GM21528 (cell line): ENCODE results near the gene SBK2.
"Not testable (repeated sequence)": the region's sequence is repeated elsewhere in the genome, so short reads cannot be mapped to it uniquely, and the experiment has no call there.

Source experiments
- ATAC-seq: cut with Tn5 transposase; IDR thresholded peaks from one replicate; pipeline ENCODE4 v1.9.1; 2021; ENCODE audit warnings: mild to moderate bottlenecking, moderate library complexity; ENCODE audit not compliant: unreplicated experiment, low FRiP score

SBK2 gene

DNA sequence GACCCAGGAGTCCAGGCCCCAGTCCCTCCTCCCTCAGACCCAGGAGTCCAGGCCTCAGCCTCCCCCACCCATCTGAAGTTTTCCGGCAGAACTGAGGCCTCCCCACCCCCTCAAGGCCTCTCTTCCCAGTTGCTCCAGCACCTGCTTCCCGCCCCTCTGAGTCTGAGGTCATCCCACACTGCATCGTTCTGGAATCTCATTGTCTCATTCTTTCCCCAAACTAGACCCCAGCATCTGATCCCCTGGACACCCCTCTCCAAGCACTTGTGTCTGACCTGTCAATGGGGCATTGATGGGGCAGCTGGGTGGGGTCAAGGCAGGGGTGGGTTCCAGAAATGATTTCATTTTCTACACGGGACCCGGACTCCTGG, 793 bp upstream of the SBK2 start:
- no peak for ATAC-seq

- ATAC-seq, result no peak
These were observed 567 bp downstream of the SBK2 start for GRCh38 chr19:55536366-55536765.

DNA sequence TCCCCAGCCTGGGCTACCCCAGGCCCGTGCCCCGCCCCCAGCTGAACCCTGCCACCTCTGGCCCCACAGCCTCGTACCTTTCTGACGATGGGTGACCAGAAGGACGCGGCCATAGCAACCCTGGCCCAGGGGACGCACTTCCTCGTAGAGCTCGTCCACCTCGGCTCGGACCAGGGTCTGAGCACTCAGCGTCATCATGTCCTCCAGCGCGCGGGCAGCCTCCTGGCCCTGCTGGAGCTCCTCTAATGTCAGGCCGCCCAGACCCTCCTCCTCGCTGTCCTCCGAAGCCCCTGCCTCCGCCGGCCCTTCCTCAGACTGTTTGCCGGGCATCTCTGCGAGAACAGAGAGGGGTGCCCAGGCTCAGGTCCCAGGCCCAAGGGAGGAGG, 975 bp downstream of the SBK2 start:
- no peak for ATAC-seq

DNA sequence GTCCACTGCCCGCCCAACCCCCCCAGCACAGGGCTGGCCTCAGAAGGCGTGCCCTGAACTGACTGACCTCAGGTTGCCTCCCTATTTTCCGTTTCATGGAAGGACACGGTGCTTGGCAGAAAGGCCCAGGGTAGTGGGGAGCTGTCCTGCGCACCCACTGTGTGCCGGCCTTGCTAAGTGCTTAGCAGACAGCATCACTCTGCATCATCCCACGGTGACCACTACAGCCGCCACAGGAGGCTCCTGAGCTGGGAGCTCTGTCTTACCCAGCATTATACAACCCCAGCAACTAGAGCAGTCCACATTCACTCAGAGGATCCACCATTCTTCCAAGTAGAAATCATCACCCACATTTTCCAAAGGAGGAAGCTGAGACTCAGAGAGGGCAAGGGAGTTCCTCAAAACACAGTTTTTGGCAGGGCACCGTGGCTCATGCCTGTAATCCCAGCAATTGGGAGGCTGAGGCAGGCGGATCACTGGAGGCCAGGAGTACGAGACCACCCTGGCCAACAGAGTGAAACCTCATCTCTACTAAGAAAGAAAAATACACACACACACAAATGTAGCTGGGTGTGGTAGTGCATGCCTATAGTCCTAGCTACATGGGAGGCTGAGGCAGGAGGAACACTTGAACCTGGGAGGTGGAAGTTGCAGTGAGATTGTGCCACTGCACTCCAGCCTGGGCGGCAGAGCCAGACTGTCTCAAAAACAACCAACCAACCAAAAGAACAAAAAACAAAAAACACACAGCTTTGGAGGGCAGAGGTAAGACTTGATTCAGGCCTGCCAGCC, 1.6 kb downstream of the SBK2 start:
- no peak for ATAC-seq

DNA sequence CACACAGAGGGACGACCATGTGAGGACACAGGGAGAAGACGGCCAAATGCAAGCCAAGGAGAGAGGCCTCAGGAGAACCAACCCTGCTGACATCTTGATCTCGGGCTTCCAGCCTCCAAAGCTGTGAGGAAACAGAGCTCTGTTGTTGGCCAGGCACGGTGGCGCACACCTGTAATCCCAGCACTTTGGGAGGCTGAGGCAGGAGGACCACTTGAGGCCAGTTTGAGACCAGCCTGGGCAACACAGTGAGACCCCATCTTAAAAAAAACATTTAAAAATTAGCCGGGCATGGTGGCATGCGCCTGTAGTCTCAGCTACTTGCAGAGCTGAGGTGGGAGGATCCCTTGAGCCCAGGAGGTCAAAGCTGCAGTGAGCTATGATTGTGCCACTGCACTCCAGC, 2.7 kb downstream of the SBK2 start:
- ATAC-seq, result not testable (repeated sequence)

DNA sequence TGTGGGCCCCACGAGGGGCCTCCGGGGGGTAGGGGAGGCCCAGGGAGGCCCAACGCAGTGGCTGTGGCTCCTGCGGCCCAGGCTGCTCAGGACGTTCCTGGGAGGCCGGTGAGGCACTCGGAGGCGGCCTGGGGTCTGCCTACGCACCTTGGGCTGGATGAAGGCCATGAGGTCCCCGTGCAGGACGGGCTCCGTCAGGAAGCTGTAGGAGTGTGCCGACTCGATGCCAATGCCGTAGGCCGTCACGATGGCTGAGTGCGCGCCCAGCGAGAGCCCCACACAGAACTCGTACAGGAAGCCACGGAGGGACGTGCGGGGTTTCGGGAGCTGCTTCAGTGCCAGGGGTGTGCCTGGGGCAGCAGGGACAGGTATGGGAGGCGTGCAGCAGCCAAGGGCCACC, 5.9 kb downstream of the SBK2 start:
- no peak for ATAC-seq

- ATAC-seq, result no peak
These were observed 7.2 kb downstream of the SBK2 start for GRCh38 chr19:55529636-55530234.

- no peak for ATAC-seq
These were observed 8.7 kb downstream of the SBK2 start for GRCh38 chr19:55528030-55528803.

DNA sequence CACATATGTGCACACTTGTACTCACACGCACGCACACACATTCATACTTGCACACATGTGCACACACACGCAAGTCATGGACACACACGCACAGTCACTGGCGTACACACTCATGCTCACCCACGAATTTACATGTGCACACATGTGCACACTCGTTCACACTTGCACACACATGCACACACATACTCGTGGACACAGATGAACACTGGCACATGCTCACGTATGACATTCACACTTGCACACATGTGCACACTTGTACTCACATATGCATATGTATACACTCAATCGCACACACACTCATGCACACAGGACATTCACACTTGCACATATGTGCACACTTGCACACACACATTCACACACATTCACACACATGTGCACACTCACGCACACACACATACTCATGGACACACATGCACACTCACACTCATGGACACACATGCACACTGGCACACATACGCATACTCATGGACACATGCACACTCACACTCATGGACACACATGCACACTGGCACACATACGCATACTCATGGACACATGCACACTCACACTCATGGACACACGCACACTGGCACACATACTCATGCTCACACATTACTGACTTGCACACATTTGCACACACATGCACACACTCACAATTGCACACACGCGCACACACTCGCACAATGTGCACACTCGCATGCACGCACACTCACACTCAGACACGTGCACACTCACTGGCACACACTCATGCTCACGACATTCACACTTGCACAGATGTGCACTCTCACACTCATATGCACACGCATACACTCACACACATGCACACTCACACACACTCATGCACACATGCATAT, 9.5 kb downstream of the SBK2 start:
- no peak for ATAC-seq

DNA sequence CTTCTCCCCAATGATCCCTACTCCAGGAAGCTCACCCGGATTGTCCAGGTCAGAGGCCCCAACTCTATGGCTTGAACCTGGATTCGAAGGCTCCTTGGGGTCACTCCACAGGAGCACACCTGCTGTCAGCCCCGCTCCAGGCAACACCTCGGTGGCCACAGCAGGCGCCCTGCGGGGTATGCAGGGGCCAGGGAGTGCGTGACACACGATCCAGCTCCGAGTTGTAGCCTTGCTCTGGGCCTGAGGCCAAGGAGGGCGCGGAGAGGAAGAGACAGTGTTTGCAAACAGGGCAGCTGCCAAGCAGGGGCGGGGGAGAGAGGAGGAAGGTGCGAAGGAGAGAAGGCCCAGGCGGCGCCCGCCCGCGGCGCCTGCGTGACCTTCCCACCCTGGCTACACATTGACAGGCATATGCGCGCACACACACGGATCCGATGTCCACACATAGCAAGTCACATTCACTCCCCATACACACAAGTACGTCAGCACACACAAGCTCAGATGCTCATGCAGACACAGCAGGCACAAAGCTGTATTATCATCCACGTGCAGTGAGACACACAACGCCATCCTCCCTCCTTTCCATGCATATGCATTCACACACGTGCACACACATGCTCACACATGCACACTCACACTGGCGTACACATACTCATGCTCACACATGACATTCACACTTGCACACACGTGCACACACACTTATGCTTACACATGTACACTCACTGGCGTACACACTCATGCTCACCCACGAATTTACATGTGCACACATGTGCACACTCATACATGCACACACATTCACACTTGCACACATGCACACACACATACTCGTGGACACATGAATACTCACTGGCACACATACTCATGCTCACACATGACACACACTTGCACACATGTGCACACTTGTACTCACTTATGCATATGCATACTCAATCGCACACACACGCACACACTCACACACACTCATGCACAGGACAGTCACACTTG, 10.4 kb downstream of the SBK2 start:
- ATAC-seq, result no peak

- ATAC-seq, result no peak
These were observed 11.4 kb downstream of the SBK2 start for GRCh38 chr19:55525289-55526101.

DNA sequence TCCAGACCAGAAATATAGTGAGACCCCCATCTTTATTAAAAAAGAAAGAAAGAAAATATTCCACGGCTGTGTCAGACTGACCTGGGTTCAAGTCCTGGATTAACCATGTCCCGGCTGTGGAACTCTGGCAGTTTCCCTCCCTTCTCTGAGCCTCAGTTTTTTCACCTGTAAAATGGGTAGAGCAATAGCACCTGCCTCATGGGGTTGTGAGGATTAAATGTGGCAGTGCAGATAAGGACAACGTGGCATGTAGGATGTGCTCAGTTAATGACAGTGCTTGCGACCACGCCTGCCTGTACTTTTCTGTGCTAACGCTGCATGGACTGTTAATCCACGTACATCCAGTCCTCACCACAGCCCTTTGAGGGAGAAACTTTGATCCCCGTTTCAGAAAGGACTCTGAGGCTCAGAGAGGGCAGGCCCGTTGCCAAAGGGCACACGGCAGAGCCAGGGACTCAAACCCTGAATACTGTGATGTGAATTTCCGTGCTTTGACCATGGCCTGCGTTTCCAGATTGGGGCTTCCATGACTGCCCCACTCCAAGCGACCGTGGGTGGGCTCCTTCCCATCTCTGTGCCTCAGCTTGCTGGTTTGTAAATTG, 16.1 kb downstream of the SBK2 start:
- ATAC-seq, result no peak

DNA sequence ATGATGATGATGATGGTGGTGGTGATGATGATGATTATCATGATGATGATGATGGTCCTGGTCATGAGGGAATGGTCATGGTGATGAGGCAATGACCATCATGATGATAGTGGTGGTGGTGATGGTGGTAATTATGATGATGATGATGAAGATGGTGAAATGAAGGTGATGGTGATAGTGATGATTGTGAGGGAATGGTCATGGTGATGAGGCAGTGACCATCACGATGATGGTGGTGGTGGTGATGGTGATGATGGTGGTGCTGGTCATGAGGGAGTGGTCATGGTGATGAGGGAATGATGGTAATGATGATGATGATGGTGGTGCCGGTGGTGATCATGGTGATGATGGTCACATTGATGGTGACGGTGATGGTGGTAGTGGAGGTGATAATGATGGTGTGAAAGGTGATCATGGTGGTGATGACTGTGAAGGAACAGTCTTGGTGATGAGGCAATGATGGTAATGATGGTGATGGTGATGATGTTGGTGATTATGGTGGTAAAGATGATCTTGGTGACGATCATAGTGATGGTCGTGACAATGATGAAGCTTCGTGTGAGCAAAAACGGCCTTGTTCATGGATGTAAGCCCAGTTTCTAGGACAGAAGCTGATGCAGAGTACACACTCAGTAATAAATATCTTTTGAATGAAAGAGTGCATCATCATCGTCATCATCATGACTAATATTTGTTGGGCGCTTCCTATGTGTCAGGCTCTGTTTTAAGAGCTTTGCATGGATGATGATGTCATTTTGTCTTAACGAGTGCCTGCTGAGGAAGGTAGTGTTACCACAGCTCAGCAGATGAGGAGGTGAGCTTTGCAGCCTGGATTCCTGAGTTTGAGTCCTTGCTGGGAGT, 17.3 kb downstream of the SBK2 start:
- no peak for ATAC-seq

DNA sequence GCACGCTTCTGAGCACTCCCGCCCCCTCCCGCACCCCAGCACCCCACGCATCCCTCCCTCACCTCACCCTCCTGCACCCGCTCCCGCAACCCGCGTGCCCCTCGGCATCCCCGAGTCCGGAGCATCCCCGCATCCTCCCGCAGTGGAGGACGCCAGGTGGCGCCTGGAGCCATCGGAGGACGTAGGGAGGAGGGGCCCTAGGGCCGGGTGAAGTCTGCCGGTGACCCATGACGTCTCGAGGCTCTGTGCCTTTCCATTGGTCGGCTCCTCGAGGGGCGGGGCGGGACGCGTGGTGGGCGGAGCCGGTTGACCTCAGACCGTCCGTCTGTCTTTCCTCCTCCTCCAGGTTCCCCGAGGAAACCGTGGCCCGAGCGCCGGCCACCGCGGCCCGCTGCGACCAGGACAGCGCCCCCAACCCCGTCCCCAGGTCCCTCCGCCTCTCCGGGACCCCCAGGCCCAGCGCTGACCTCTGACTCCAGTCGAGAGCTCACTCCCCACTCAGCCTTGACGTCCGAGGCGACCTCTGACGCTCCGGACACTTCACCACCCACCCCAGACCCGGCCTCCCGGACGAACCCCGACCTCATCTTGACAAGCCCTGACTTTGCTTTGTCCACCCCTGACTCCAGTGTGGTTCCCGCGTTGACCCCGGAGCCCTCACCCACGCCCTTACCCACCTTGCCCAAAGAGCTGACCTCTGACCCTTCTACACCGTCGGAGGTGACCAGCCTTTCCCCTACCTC, 19.9 kb downstream of the SBK2 start:
- peak; percentile 95 for ATAC-seq

- ATAC-seq, result no peak
These were observed 28.8 kb downstream of the SBK2 start for GRCh38 chr19:55508120-55508519.

DNA sequence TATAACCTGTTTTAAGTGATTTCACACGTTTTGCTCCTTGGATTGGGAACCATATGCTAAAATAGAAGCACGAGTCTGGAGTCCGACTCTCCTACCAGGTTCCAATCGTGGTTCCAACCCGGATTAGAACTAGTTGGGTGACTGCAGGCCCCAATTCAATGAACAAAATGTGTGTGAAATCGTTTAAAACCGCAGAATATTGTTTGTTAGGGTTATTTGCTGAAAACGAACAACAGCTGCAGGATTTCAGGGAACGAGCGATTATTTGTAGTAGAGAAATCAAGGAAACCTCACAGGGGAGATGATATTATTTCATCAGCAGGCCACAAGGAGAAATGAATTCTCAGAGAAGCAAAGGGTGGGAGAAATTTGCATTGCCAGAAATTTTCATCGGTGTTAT, 32.0 kb downstream of the SBK2 start:
- ATAC-seq, result no peak

- peak; percentile 14 for ATAC-seq
These were observed 32.7 kb downstream of the SBK2 start for GRCh38 chr19:55504252-55504603.
